ENCODE data around the gene MAP6.

DNA sequence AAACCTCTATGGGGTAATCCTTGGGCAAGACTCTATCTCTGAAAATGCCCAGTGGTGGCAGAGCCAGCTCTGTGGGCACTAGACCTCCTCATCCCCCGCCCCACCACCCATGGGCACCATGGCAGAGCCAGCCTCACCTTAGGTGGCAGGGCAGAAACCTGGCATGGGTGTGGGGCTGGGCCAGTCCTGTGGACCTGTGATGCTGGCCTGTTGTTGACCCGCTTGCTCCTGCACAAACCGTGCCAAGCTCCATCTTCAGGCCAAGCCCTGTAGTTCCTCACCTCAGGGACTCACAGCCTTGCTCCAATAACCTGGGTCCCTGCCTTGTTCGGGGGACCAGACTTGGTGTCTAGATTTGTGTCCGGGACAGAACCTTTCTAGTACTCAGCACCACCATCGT lies 115.7 kb downstream of the MAP6 start:
- TF ChIP-seq, protein P1, sequence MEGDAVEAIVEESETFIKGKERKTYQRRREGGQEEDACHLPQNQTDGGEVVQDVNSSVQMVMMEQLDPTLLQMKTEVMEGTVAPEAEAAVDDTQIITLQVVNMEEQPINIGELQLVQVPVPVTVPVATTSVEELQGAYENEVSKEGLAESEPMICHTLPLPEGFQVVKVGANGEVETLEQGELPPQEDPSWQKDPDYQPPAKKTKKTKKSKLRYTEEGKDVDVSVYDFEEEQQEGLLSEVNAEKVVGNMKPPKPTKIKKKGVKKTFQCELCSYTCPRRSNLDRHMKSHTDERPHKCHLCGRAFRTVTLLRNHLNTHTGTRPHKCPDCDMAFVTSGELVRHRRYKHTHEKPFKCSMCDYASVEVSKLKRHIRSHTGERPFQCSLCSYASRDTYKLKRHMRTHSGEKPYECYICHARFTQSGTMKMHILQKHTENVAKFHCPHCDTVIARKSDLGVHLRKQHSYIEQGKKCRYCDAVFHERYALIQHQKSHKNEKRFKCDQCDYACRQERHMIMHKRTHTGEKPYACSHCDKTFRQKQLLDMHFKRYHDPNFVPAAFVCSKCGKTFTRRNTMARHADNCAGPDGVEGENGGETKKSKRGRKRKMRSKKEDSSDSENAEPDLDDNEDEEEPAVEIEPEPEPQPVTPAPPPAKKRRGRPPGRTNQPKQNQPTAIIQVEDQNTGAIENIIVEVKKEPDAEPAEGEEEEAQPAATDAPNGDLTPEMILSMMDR (IDR thresholded peaks at IDR 0.05 in 4 of 5, conservative IDR thresholded peaks at IDR 0.05 in 1 of 5) = no peak
- no peak for TF ChIP-seq POLR2A (IDR thresholded peaks at IDR 0.05)
